ENCODE results near the gene KCNJ11. TPM values are rescaled to one million over a fixed set of nuclear protein-coding genes. Genes with fewer than 3 reads are reported as not detected.

KCNJ11 gene
- total RNA-seq, 4 donors from 2014 or later, result 1.7 to 5.1 (median 2.4) TPM

DNA sequence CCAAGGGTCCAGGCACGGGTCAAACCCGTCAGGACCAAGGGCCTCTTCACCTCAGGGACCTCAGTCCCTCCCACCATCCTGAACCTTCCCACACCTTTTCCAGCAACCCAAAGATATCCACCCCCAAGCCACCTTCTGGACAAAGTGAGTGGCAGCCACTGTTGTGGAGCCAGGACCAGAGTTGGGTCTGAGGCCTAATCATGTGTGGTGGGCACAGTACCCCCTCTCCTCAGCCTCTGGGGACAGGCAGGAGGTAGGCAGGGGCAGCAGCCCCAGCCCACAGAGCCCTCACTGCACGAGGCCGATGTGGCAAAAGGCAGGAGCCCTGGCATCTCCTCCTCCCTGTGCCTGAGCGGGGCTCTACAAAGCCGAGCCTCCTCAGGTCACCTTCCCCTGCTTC, 2.5 kb downstream of the KCNJ11 start:
- WGBS, result 90% methylated on average over 6 of the region's 6 CpGs
- no peak for TF ChIP-seq POLR2AphosphoS5 (IDR thresholded peaks at IDR 0.05)
- TF ChIP-seq, protein P1, sequence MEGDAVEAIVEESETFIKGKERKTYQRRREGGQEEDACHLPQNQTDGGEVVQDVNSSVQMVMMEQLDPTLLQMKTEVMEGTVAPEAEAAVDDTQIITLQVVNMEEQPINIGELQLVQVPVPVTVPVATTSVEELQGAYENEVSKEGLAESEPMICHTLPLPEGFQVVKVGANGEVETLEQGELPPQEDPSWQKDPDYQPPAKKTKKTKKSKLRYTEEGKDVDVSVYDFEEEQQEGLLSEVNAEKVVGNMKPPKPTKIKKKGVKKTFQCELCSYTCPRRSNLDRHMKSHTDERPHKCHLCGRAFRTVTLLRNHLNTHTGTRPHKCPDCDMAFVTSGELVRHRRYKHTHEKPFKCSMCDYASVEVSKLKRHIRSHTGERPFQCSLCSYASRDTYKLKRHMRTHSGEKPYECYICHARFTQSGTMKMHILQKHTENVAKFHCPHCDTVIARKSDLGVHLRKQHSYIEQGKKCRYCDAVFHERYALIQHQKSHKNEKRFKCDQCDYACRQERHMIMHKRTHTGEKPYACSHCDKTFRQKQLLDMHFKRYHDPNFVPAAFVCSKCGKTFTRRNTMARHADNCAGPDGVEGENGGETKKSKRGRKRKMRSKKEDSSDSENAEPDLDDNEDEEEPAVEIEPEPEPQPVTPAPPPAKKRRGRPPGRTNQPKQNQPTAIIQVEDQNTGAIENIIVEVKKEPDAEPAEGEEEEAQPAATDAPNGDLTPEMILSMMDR (IDR thresholded peaks at IDR 0.05), result no peak
- no peak for TF ChIP-seq EP300 (IDR thresholded peaks at IDR 0.05)
- TF ChIP-seq POLR2A (IDR thresholded peaks at IDR 0.05), result no peak
- H3K4me1 ChIP-seq, result peaks cover 14% of the 10 kb centered on the region
- H3K9me3 ChIP-seq, result no peaks in the 10 kb centered on the region
- no peak for DNase-seq (ENCODE audit: low spot score in 2 of 2)
- no peak overlapping the region for H3K27ac ChIP-seq
- peaks cover 16% of the 10 kb centered on the region for H3K27me3 ChIP-seq
- H3K4me3 ChIP-seq, result no peak overlapping the region
- no peaks in the 10 kb centered on the region for H3K36me3 ChIP-seq

DNA sequence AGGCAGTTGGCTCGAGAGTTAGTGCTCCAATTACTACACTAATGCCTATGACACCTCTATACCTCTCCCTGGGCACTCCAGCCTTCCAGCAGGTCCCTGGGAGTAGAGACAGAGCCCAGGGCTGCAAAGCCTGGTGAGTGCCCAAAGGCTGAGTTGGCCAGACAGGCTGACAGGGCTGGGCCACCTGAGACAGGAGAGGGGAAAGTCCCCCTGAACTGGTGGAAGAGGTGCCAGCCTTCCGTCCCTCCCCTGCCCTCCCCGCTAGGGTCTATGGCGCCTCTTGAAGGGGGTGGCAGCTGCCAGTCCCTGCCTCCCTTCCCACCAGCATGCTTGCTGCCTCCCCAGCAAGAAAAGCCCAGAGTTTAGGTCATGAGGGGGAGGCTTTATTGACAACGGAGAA, 3.0 kb downstream of the KCNJ11 start:
- Histone ChIP-seq H3K9me3 (no peaks in the 10 kb centered on the region), H3K27me3 (peaks cover 16% of the 10 kb centered on the region), H3K36me3 (no peaks in the 10 kb centered on the region), H3K4me3 (no peak overlapping the region), H3K27ac (no peak overlapping the region), H3K4me1 (peaks cover 14% of the 10 kb centered on the region)
- DNase-seq (ENCODE audit: low spot score in 2 of 2), result no peak
- 78% methylated on average over 5 of the region's 5 CpGs for WGBS
- no peak for TF ChIP-seq POLR2AphosphoS5 (IDR thresholded peaks at IDR 0.05)
- no peak for TF ChIP-seq EP300 (IDR thresholded peaks at IDR 0.05)
- TF ChIP-seq, protein P1 (IDR thresholded peaks at IDR 0.05), result no peak
- no peak for TF ChIP-seq POLR2A (IDR thresholded peaks at IDR 0.05)

DNA sequence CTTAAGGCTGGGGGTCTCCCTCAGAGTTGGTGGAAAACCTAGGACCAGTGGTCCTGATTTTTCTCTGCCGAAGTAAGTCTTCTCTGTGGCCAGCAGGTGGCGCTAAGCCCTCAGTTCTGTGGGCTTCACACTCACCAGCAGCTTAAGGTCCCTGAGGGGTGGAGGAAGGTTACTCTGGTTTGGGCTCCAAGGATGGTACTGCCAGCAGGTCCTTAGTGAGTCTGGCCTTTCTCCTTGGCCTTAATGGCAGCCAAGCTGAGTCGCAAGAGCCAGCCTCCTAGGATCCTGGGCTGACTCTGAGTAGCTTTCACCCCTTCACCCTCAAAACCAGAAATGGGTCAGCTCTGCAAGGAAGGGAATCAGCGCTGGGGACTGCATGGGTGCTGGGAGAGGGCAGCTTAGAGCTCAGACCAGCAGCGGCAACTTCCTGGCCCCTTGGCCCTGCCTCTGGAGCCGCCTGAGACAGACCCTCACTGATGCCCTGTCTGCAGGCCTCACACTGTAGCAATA, 4.4 kb downstream of the KCNJ11 start:
- Histone ChIP-seq H3K9me3 (no peaks in the 10 kb centered on the region), H3K4me3 (no peak overlapping the region), H3K27me3 (peaks cover 16% of the 10 kb centered on the region), H3K27ac (no peak overlapping the region), H3K4me1 (peaks cover 5% of the 10 kb centered on the region), H3K36me3 (no peaks in the 10 kb centered on the region)
- TF ChIP-seq POLR2AphosphoS5 (IDR thresholded peaks at IDR 0.05), result no peak
- TF ChIP-seq, protein P1 (IDR thresholded peaks at IDR 0.05), result peak; percentile 79 to 83
- 40% methylated on average over 5 of the region's 6 CpGs for WGBS
- DNase-seq (ENCODE audit: low spot score in 2 of 2), result peak; percentile 83 to 84

DNA sequence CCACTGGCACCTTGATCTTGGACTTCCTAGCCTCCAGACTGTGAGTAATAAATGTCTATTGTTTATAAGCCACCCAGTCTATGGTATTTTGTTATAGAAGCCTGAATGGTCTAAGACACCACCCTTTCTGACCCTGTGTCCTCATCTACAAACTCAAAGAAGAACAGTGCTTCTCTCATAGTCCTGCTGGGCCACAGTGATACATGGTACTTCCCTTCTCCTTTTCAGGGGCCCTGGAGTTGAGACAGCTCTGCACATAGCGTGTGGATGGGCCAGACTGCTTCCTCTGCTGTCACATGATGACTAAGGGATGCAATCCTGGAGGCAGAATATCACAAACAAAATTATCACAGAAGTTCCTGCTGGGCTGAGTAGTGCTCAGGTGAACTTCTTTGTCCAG, 5.0 kb downstream of the KCNJ11 start:
- no peak for TF ChIP-seq POLR2AphosphoS5 (IDR thresholded peaks at IDR 0.05)
- TF ChIP-seq EP300 (IDR thresholded peaks at IDR 0.05), result no peak
- TF ChIP-seq, protein P1 (IDR thresholded peaks at IDR 0.05), result no peak
- Histone ChIP-seq H3K4me1 (peaks cover 1% of the 10 kb centered on the region), H3K27ac (no peak overlapping the region), H3K36me3 (no peaks in the 10 kb centered on the region), H3K9me3 (no peaks in the 10 kb centered on the region), H3K27me3 (peaks cover 14% of the 10 kb centered on the region), H3K4me3 (no peak overlapping the region)
- WGBS, result 91% methylated on average over 1 of the region's 1 CpG
- no peak for DNase-seq (ENCODE audit: low spot score in 2 of 2)

DNA sequence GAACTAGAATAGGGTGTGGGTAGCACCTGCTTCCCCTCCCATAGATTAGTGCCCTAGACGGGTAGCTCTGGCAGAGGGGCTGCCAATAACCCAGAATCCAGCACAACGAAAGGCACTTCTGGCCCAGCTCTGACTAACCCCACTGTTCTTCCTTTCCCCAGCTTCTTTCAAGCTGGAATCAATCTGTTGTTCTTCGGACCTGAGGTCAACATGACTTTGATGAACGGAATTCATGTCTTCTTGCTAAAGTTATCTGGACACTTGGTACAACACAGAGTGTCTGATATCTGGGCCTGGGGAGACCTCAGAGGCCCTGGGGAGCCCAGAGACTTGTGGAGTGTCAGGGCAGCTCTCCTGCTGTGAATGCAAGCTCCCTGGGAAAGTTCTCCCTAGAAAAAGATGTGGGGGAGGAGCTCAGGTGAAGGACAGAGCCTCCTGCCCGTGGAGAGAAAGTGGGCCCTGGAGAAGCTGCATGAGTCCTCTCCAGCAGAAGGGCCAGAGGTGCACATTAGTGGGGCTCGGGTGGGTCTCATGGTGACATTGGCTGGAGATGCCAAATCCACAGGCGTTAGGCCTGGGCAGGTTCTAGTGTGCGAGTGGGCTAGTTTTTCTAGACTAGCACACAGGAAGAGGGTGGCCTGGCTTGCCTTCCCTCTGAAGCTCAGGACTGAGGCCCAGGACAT, 6.3 kb downstream of the KCNJ11 start:
- Histone ChIP-seq H3K27ac (no peak overlapping the region), H3K36me3 (no peaks in the 10 kb centered on the region), H3K4me1 (no peaks in the 10 kb centered on the region), H3K27me3 (peaks cover 7% of the 10 kb centered on the region), H3K9me3 (no peaks in the 10 kb centered on the region), H3K4me3 (no peak overlapping the region)
- 69% methylated on average over 8 of the region's 8 CpGs for WGBS
- TF ChIP-seq EP300 (IDR thresholded peaks at IDR 0.05) (no peak), POLR2A (IDR thresholded peaks at IDR 0.05) (no peak), POLR2AphosphoS5 (IDR thresholded peaks at IDR 0.05) (no peak)
- TF ChIP-seq, protein P1 (IDR thresholded peaks at IDR 0.05), result no peak
- DNase-seq (ENCODE audit: low spot score in 2 of 2), result peak in 1 of 2 donors; percentile 76

Data from suprapubic skin (tissue), 4 donors.